ENCODE measurements around the gene PBX1.

The PBX1 gene

GRCh38 chr1:164640686-164641352 is 81.8 kb downstream of the PBX1 start:
- H3K27ac ChIP-seq, result no peak overlapping the region
- no peak for TF ChIP-seq CTCF (conservative IDR thresholded peaks at IDR 0.05; ENCODE audit: low read depth)
- ChIA-PET POLR2A (ENCODE audit: low non-redundant PET) (no interaction called here), CTCF (no interaction called here)
- DNase-seq (ENCODE audit: low spot score), result no peak

GRCh38 chr1:164641353-164641730 is 82.4 kb downstream of the PBX1 start:
- no peak overlapping the region for H3K27ac ChIP-seq
- ChIA-PET POLR2A (ENCODE audit: low non-redundant PET) (no interaction called here), CTCF (no interaction called here)
- TF ChIP-seq CTCF (conservative IDR thresholded peaks at IDR 0.05; ENCODE audit: low read depth), result no peak
- no peak for DNase-seq (ENCODE audit: low spot score)

- no peak overlapping the region for H3K27ac ChIP-seq
- TF ChIP-seq CTCF (conservative IDR thresholded peaks at IDR 0.05; ENCODE audit: low read depth), result no peak
- ChIA-PET POLR2A (ENCODE audit: low non-redundant PET) (no interaction called here), CTCF (no interaction called here)
- DNase-seq (ENCODE audit: low spot score), result no peak
Measured at GRCh38 chr1:164643018-164643417, 84.0 kb downstream of the PBX1 start.

DNA sequence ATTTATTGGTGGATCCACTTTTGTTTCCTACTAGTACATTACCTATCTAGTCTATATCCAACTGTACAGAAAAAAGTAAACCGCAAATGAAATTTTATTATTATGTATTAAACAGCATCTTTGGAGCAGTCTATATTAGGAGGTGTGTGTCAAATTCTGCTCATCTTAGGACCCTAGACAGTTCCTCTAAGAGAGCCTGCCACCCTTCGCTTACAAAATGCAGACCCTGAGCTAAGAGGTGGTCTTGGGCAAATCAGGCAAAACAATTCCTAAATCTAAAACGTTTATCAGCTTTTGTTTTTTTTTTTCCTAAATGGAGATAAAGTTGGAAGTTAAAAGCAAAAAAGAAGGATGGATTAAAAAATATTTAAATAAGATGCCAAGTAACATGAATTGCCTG is 85.3 kb downstream of the PBX1 start:
- POLR2A ChIA-PET (ENCODE audit: low non-redundant PET), result no interaction called here
- H3K27ac ChIP-seq, result no peak overlapping the region
- CTCF ChIA-PET, result interaction anchor here (0.5 to 0.7 kb wide), 3 partner anchors 16 to 111 kb away, joined by 3 to 7 read pairs (median 4); no protein-coding TSS in a partner anchor
- no peak for TF ChIP-seq CTCF (conservative IDR thresholded peaks at IDR 0.05; ENCODE audit: low read depth)
- DNase-seq (ENCODE audit: low spot score), result no peak

DNA sequence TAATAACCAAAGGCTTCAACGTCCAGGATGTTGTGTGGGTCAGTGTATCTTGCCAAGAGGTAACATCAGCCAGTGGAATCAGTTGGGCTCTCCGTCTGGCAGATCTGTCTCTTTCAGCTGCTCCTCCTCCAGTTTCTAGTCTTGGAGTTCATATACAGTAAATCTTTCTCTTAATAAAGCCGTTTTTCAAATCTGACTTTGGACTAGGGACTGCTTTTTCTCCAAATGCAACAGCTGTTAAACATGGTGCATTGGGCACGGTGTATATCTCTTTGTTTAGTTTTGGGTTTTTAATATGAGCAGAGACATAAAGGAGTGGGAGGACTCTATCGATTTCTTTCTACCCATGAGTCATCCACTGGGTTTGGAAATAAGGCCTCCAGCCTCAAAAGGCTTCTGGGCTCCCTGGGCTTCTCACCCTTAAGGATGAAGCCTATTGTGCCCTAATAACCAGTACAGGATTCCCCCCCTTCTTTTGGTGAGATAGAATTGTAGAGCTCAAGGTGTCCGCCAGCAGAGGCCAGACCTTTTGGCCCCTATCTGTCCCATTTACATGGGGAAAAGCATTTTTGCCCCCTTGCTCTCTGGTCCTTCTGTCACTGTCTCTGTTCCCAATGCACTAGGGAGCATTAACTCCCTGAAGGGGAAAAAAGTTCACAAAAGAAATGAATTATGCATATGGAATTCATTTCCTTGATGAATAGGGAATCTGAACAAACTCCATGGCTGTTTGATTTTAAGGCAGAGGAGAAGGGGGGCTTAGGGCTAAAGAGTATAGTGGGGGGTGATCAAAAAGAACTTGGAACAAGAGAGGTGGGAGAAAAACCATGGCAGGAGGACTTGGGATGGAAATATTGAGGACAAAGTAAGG is 86.0 kb downstream of the PBX1 start:
- CTCF ChIA-PET, result interaction anchor here (0.5 kb wide), 1 partner anchor 111 kb away, joined by 3 read pairs; no protein-coding TSS in a partner anchor
- DNase-seq (ENCODE audit: low spot score), result peak; percentile 19
- no peak for TF ChIP-seq CTCF (conservative IDR thresholded peaks at IDR 0.05; ENCODE audit: low read depth)
- POLR2A ChIA-PET (ENCODE audit: low non-redundant PET), result no interaction called here
- no peak overlapping the region for H3K27ac ChIP-seq

DNA sequence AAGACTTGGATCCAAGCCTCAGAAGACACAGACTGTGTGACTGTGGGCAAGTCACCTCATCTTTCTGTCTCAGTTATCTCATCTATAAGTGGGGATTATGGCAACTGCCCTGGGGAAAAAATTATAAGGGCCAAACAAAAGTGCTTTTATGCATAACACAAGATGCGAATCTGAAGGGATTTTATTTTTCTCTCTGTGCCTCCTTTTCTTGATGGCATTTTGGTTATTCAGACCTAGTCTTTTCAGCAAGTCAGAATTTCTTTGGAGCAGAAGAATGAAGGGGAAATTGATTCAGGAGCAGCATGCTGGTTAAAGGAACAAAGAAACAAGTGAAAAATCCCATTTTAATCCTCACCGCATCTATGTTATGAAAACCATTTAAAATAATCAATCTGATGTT is 86.9 kb downstream of the PBX1 start:
- POLR2A ChIA-PET (ENCODE audit: low non-redundant PET), result no interaction called here
- no peak for DNase-seq (ENCODE audit: low spot score)
- CTCF ChIA-PET, result no interaction called here
- TF ChIP-seq CTCF (conservative IDR thresholded peaks at IDR 0.05; ENCODE audit: low read depth), result no peak
- H3K27ac ChIP-seq, result no peak overlapping the region
